Kidney (tissue), 14 donors: Measurements from ENCODE around the gene FAM184B. TPM values are rescaled to one million over a fixed set of nuclear protein-coding genes. Genes with fewer than 3 reads are reported as not detected.

ENCODE experiments used
- DNase-seq, 5 donors: peaks; one replicate each; pipeline ENCODE4 v3.0.0-alpha.2; 2013 to 2020
- FAIRE-seq: peaks from 2 replicates; lab custom pipeline; 2012; peaks lifted over from hg19 to GRCh38; lab: Jason Lieb, UNC
- H3K27ac ChIP-seq, 2 donors: one replicate each; pipeline ENCODE4 v1.7.0; 2013; ENCODE audit warnings: low read depth in 2 of 2, low read length in 2 of 2, inconsistent platforms in 1 of 2
- H3K27me3 ChIP-seq: one replicate; pipeline ENCODE4 v1.7.1; 2013; ENCODE audit warnings: low read length, inconsistent platforms; ENCODE audit not compliant: control insufficient read depth, insufficient read depth
- H3K36me3 ChIP-seq, 3 donors: one replicate each; pipeline versions ENCODE4 v1.7.0 to v1.7.1; 2013; ENCODE audit warnings: low read length in 3 of 3, control low read depth in 1 of 3, inconsistent platforms in 1 of 3; ENCODE audit not compliant: insufficient read depth in 3 of 3, control insufficient read depth in 2 of 3
- H3K4me1 ChIP-seq, 3 donors: one replicate each; pipeline versions ENCODE4 v1.7.0 to v1.7.1; 2013; ENCODE audit warnings: low read length in 3 of 3, inconsistent platforms in 1 of 3, low read depth in 1 of 3; ENCODE audit not compliant: control insufficient read depth in 2 of 3, insufficient read depth in 2 of 3
- H3K4me3 ChIP-seq, 3 donors: one replicate each; pipeline versions ENCODE4 v1.7.0 to v1.8.1; 2013; ENCODE audit warnings: low read length in 3 of 3, control low read depth in 1 of 3, inconsistent platforms in 1 of 3
- H3K9ac ChIP-seq, 3 donors: one replicate each; pipeline versions ENCODE4 v1.7.0 to v1.7.1; 2013; ENCODE audit warnings: low read length in 3 of 3, control low read depth in 1 of 3, inconsistent platforms in 1 of 3
- H3K9me3 ChIP-seq, 3 donors: one replicate each; pipeline versions ENCODE4 v1.7.0 to v1.7.1; 2013; ENCODE audit warnings: low read length in 3 of 3, control low read depth in 1 of 3, inconsistent platforms in 1 of 3; ENCODE audit not compliant: control insufficient read depth in 2 of 3, insufficient read depth in 1 of 3
- intact Hi-C: fragments of 100-400 bp; cut with DNase I; formaldehyde crosslinking; loops from one replicate; pipeline ENCODE4 v1.11.1; 2022
- polyA plus RNA-seq: library from polyadenylated mRNA; stranded (reverse); fragments of 350-450 nt; fragmentation: Illumina TruSeq; extraction: RNeasy Lipid Tissue Mini Kit (QIAGEN cat#74804); gene quantifications from one replicate; pipeline ENCODE4 v1.2.3, GENCODE V29; 2014; ENCODE audit warnings: low read depth, low replicate concordance; ENCODE audit not compliant: insufficient read depth
- total RNA-seq: library from RNA; stranded (reverse); fragmentation: NEBNext Ultra II Directional; extraction: Animal tissue kit (Norgen Biotek cat#: 25700); gene quantifications from one replicate; pipeline ENCODE4 v1.2.1, GENCODE V29; 2021
- TF ChIP-seq, protein P1 (sequence below): IDR thresholded peaks from 3 replicates; pipeline ENCODE4 v1.5.1; 2012; ENCODE audit warnings: mild to moderate bottlenecking, moderate library complexity, borderline replicate concordance; ENCODE audit not compliant: insufficient read depth; ENCODE audit errors: extremely low read depth
- donor health status: control.
- donor health status: control.
- donor health status: control.
- donor health status: control.
- donor health status: control.
- donor health status: DM: yes; HTN: yes; CAD: no.
- donor health status: Normal renal cell carcinoma (clear cell type).

FAM184B gene
- total and polyA plus RNA-seq, 2 donors from 2014 or later, result 0.09 to 0.39 TPM

GRCh38 chr4:17595471-17596005, 185.9 kb downstream of the FAM184B start:
- Histone ChIP-seq H3K4me3 (no peak overlapping the region), H3K9me3 (no peaks in the 10 kb centered on the region), H3K27ac (no peak overlapping the region), H3K36me3 (peaks cover 2 to 72% (median 42%) of the 10 kb centered on the region in 3 donors), H3K27me3 (no peaks in the 10 kb centered on the region), H3K9ac (no peak overlapping the region), H3K4me1 (no peaks in the 10 kb centered on the region)
- intact Hi-C loops, result no loop called here
- TF ChIP-seq, protein P1, sequence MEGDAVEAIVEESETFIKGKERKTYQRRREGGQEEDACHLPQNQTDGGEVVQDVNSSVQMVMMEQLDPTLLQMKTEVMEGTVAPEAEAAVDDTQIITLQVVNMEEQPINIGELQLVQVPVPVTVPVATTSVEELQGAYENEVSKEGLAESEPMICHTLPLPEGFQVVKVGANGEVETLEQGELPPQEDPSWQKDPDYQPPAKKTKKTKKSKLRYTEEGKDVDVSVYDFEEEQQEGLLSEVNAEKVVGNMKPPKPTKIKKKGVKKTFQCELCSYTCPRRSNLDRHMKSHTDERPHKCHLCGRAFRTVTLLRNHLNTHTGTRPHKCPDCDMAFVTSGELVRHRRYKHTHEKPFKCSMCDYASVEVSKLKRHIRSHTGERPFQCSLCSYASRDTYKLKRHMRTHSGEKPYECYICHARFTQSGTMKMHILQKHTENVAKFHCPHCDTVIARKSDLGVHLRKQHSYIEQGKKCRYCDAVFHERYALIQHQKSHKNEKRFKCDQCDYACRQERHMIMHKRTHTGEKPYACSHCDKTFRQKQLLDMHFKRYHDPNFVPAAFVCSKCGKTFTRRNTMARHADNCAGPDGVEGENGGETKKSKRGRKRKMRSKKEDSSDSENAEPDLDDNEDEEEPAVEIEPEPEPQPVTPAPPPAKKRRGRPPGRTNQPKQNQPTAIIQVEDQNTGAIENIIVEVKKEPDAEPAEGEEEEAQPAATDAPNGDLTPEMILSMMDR, result no peak
- no peak for FAIRE-seq
- DNase-seq, result no peak

GRCh38 chr4:17589355-17589754, 192.1 kb downstream of the FAM184B start:
- Histone ChIP-seq H3K4me1 (no peaks in the 10 kb centered on the region), H3K36me3 (peaks cover 0 to 47% (median 22%) of the 10 kb centered on the region in 3 donors), H3K9ac (no peak overlapping the region), H3K27ac (no peak overlapping the region), H3K9me3 (no peaks in the 10 kb centered on the region), H3K4me3 (no peak overlapping the region), H3K27me3 (no peaks in the 10 kb centered on the region)
- TF ChIP-seq, protein P1, result no peak
- DNase-seq (no peak), FAIRE-seq (no peak)
- intact Hi-C loops, result no loop called here

DNA sequence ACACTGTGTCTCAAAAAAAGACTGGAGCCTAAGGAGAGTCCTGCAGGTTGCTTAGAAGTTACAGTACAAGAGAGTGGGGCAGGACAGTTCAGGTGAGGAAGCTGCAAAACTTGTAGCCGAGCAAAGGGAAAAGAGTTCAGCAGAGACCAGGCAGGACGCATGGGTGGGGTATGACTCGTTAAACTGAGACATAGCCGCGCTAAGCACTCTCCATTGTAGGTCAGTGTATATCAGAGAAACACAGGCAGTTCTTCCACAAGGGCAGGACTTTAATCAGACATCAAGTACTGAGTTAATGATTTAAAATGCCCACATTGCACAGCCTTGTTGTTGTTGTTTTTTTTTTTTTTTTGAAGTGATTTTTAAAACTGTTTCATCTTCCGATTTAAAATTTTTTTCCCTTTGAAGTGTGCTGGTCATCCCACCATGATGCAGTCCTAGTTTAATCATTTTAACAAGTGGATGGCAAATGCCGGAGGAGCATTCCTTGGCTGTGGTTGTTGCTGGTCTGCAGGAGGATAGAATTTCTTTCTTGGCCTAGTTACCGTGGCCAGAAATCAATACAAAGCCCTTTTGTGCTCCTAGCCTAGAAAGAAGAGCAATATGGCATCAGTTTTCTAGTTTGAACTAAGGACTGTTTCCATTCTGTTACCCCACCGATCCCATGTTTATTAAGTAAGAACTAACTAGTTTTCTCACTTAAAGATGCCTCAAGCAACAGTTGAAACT, 194.2 kb downstream of the FAM184B start:
- Histone ChIP-seq H3K36me3 (peaks cover under 1 to 55% (median 33%) of the 10 kb centered on the region in 3 donors), H3K4me3 (no peak overlapping the region), H3K27me3 (no peaks in the 10 kb centered on the region), H3K9me3 (no peaks in the 10 kb centered on the region), H3K27ac (no peak overlapping the region), H3K9ac (no peak overlapping the region), H3K4me1 (no peaks in the 10 kb centered on the region)
- intact Hi-C loops, result no loop called here
- TF ChIP-seq, protein P1, result no peak
- FAIRE-seq, result no peak
- DNase-seq, result no peak
